Pancreas (tissue), 10 donors: ENCODE measurements around the gene NDC1. TPM values are rescaled to one million over a fixed set of nuclear protein-coding genes. Genes with fewer than 3 reads are reported as not detected.

ENCODE experiments used
- ATAC-seq, 4 donors: fragments of 200-7000 bp; cut with Tn5 transposase; one replicate each; pipeline versions ENCODE4 v1.8.0 to v1.9.1; 2020; ENCODE audit warnings: mild to moderate bottlenecking in 4 of 4, moderate library complexity in 4 of 4
- DNase-seq, 6 donors: peaks; one replicate each; pipeline ENCODE4 v3.0.0-alpha.2; 2020
- FAIRE-seq: peaks from 2 replicates; lab custom pipeline; 2012; peaks lifted over from hg19 to GRCh38; lab: Jason Lieb, UNC
- H3K27ac ChIP-seq, 4 donors: fragments of 200-600 bp; sonication (generic); 1 replicate in 3 of 4; 2 replicates in 1 of 4; pipeline versions ENCODE4 v1.5.0 to v1.8.0; 2020
- H3K27me3 ChIP-seq, 4 donors: fragments of 200-600 bp; one replicate each; pipeline ENCODE4 v1.8.0; 2021
- H3K36me3 ChIP-seq, 3 donors: fragments of 200-600 bp; sonication (generic) in 1 of 3; one replicate each; pipeline versions ENCODE4 v1.5.0 to v1.8.0; 2020 to 2021
- H3K4me1 ChIP-seq, 3 donors: fragments of 200-600 bp; one replicate each; pipeline ENCODE4 v1.8.0; 2021
- H3K4me3 ChIP-seq, 4 donors: fragments of 200-600 bp; sonication (generic) in 2 of 4; one replicate each; pipeline versions ENCODE4 v1.5.0 to v1.8.0; 2020 to 2021
- H3K9me3 ChIP-seq, 4 donors: fragments of 200-600 bp; one replicate each; pipeline ENCODE4 v1.8.0; 2021
- CTCF ChIP-seq, 4 donors: fragments of 200-600 bp; sonication (generic) in 3 of 4; IDR thresholded peaks; one replicate each; pipeline versions ENCODE4 v1.5.0 to v1.8.0; 2021; ENCODE audit warnings: antibody characterized with exemption in 4 of 4
- WGBS, 2 donors: extraction: QIAGEN DNeasy Blood & Tissue Kit; methylation state at CpG; one replicate each; pipeline ENCODE4 v1.1.7; 2013; 5-methylcytosine and 5-hydroxymethylcytosine counted together
- intact Hi-C, 3 donors: fragments of 100-400 bp; cut with DNase I; formaldehyde crosslinking; loops; one replicate each; pipeline versions ENCODE4 v1.11.1 to v1.14.2; 2022
- polyA plus RNA-seq, 2 donors: library from polyadenylated mRNA; stranded (reverse); fragments of 200-250 nt; gene quantifications; one replicate each; pipeline ENCODE4 v1.2.3, GENCODE V29; 2013
- total RNA-seq, 6 donors: library from RNA; stranded (reverse); fragmentation: NEBNext Ultra II Directional in 4 of 6; extraction: Animal tissue kit (Norgen Biotek cat#: 25700) in 4 of 6; gene quantifications; one replicate each; pipeline versions ENCODE4 v1.2.1 to v1.2.4, GENCODE V29; 2021 to 2023
- donor health status: healthy with polysubstance abuse.
- donor health status: DM: no; HTN: no; CAD: no; lungs with moderate emphysema.
- donor health status: DM: no; HTN: no; CAD: no.
- donor health status: control.
- donor health status: control.
- donor health status: Bipolar disorder and iron deficiency.
- donor health status: DM: yes; HTN: yes; CAD: no.
- donor health status: DM: no; HTN: no; CAD: no.
- donor health status: DM: no; HTN: no; CAD: no.
- donor health status: DM: yes; HTN: yes; CAD: no.

The NDC1 gene
- total and polyA plus RNA-seq, 8 donors, result 1.6 to 7.4 (median 4.7) TPM

DNA sequence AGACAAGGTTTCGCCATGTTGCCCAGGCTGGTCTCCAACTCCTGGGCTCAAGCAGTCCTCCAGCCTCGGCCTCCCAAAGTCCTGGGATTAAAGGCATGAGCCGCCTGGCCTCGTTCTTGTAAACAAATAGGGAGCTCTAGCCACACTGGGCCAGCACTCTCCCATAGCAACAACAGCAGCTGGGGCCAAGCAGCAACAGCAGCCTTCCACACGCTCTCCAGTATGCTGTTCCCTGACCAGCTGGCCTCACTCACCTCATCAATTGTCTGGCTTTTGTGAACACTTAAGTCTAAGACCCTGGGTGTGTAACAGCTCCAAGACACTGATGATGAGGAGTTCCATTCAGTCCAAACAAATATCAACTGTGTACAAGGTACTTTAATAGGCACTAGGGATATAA, 82.2 kb downstream of the NDC1 start:
- WGBS, 2 donors, result 75 to 84% methylated on average over 5 of the region's 5 CpGs
- Histone ChIP-seq H3K9me3 (no peaks in the 10 kb centered on the region), H3K36me3 (no peaks in the 10 kb centered on the region), H3K27me3 (no peaks in the 10 kb centered on the region), H3K4me3 (no peak overlapping the region), H3K27ac (no peak overlapping the region), H3K4me1 (no peaks in the 10 kb centered on the region)
- no peak for TF ChIP-seq CTCF (IDR thresholded peaks at IDR 0.05)
- FAIRE-seq (no peak), ATAC-seq (no peak), DNase-seq (no peak)
- intact Hi-C loops, result loop anchor here in 1 of 3 donors (10.0 kb wide), 1 partner anchor 271 kb away; no protein-coding TSS in a partner anchor

GRCh38 chr1:53754484-53755312, 83.4 kb downstream of the NDC1 start:
- Histone ChIP-seq H3K4me1 (no peaks in the 10 kb centered on the region), H3K27ac (no peak overlapping the region), H3K27me3 (no peaks in the 10 kb centered on the region), H3K9me3 (no peaks in the 10 kb centered on the region), H3K4me3 (no peak overlapping the region), H3K36me3 (no peaks in the 10 kb centered on the region)
- FAIRE-seq (no peak), ATAC-seq (peak in 3 of 4 donors; percentile 46 to 72 (median 65)), DNase-seq (peak in 2 of 6 donors; percentile 23 to 35)
- intact Hi-C loops, result loop anchor here in 2 of 3 donors (5.0 to 10.0 kb wide), 2 partner anchors 267 to 270 kb away; no protein-coding TSS in a partner anchor
- TF ChIP-seq CTCF (IDR thresholded peaks at IDR 0.05), result peak in 2 of 4 donors; percentile 48 to 58
- 49 to 50% methylated on average over 6 of the region's 6 CpGs for whole genome bisulfite sequencing, 2 donors

DNA sequence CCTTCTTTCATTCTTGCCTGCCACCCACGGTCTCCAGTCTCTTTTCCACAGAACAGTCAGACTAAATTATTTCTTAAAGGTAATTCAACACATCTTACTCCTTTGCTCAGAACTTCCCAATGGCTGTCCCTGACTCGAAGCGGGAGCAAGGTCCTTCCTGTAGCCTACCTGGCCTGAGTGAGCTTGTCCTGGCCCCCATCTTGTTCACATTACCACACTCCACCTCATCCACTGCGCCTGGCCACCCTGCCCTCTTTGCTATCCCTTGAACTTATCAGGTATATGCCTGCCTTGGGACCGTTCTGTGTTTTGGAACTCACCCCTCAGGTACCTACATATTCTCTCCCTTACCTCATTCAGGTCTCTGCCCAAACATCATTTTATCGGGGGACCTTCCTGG, 85.8 kb downstream of the NDC1 start:
- TF ChIP-seq CTCF (IDR thresholded peaks at IDR 0.05), result no peak
- DNase-seq (no peak), FAIRE-seq (no peak), ATAC-seq (no peak)
- H3K4me3 ChIP-seq, result no peak overlapping the region
- H3K27me3 ChIP-seq, result no peaks in the 10 kb centered on the region
- intact Hi-C loops, result loop anchor here in 2 of 3 donors (5.0 to 10.0 kb wide), 2 partner anchors 265 to 267 kb away; no protein-coding TSS in a partner anchor
- no peaks in the 10 kb centered on the region for H3K36me3 ChIP-seq
- 72 to 83% methylated on average over 6 of the region's 6 CpGs for WGBS, 2 donors
- no peaks in the 10 kb centered on the region for H3K9me3 ChIP-seq
- no peak overlapping the region for H3K27ac ChIP-seq
- no peaks in the 10 kb centered on the region for H3K4me1 ChIP-seq

DNA sequence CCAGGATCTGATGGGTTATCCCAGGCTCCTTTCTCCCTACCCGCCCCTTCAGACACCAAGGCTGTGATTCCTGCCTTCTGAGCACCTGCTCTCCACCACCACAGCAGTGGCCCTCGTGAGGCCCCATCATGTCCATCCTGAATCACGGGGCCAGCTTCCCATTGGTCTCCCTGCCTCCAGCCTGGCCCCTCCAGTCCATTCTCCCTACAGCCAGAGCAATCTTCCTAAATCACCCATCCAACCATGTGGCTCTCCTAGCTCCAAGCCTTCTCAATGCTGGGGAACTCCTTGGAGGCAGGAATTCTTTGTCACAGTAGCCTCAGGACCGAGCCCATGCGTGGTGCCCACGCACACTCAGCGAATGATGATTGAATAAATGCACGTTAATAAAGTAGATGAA, 90.3 kb downstream of the NDC1 start:
- no peak for DNase-seq

More for the DNA sequence above, 90.3 kb downstream of the NDC1 start:
- WGBS, 2 donors, result 78 to 90% methylated on average over 8 of the region's 8 CpGs
- Histone ChIP-seq H3K27me3 (no peaks in the 10 kb centered on the region), H3K27ac (no peak overlapping the region), H3K4me1 (no peaks in the 10 kb centered on the region), H3K9me3 (no peaks in the 10 kb centered on the region), H3K4me3 (no peak overlapping the region), H3K36me3 (no peaks in the 10 kb centered on the region)
- no peak for FAIRE-seq
- intact Hi-C loops, result no loop called here
- ATAC-seq, result no peak
- TF ChIP-seq CTCF (IDR thresholded peaks at IDR 0.05), result no peak
